Measurements from ENCODE around the gene DYRK1A.

The DYRK1A gene

DNA sequence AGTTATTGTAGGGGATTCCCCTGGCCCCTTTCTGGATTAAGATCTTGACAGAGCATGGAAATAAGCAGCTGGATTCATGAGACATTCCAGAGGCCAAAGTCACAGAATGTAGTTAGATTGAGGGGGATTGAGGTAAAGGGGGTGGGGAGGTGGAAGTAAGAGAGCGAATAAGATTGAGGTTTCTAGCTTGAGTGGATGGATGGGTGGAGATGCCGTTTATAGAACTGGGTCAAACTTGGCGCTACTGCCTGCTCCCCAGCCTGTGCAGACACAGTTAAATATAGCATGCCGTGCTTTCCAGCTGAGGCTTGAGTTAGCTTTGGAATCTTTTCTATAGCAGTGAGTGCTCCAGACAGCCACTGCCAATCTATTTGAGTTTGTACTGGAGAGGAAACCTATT, 85.7 kb downstream of the DYRK1A start:
- no peak for DNase-seq

DNA sequence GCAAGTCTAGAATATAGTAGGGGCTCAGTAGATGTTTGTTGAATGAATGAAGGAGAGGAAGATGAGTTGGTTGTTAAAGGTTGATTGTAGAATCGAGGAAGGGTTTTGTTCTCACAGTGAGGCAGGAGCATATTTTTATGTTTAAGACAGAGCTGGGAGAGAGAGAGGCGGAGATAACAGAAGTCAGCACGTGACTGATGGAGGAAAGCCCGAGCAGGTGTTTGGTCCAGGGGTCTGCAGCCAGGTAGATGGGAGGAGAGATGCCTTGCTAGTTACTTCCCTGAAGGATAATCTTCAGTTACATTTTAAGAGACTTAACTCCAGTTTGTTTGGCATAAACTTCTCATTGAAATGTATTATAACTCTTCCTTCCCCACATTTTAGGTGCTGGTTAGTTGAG, 86.8 kb downstream of the DYRK1A start:
- no peak for DNase-seq

DNA sequence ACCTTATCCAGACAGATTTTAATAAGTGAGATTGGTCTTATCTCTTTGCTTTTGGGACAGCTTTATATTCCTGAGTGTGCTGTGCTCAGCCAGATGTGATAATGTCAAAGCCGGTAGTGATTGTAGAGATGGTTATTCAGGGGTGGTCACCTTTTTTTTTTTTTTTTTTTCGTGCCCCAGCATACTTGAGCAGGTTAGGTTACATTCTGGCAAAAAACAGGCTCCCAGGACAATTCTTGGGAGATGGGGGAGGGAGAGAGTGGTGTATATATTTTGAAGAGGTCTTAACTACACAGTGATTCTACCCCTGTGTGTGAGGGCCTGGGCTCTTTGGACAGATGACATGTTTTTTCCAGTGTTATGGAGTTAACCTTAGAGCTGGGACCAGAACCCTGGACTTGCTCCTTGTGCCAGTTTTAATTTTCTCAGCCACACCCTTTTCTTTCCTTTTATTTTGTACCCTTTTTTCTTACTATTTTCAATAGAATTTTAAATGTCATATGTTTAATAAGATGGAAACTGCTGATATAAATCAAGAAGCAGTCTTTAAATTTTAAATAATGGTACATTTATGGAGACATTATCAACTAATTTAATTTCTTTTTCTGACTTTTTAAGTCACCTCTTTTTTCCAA, 88.4 kb downstream of the DYRK1A start:
- DNase-seq, result no peak

DNA sequence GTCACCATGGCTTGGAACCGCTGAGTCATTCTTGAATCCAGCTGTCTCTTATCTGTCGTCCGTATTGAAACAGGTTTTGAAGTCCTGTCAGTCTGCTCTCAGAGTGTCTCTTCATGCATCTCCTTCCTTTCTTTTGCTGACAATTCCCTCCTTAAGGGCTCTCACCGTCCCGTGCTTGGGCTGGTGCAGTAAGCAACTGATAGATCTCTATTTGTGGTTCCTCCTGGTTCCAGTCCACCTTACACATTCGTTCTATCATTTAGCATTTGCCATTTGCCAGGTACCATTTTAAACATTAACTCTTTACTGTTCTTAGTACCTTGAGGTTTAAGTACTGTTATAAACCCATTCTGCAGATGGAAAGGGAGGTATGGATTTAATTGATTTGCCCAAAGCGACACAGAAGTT, 88.9 kb downstream of the DYRK1A start:
- DNase-seq, result no peak

DNA sequence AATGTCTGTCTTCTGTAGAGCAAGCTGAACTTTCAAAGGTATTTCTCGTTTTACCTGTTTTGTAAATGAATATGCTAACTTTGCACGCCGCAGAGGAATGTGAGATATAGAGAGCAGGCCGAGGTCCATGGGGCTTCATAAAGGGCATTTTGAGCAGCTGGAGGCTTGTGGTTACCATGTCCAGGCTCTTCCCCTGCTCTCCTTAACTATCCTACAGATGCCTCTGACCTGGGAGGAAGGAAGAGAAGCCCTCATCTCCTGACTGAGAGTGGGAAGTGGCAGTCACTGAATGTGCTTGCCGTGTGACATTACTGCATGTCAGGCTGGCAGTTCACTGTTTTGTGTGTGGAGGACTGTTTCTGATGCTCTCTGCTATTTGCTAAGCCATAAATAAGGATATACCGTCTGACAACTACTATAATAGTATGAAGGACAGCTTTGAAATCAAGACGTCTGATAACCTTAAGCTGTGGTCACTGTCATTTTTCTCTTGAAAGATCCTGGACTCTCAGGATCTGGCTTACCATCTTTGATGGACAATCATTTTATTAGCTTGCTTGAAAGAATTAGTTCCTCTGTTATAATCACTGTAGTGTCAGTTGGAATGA, 92.2 kb downstream of the DYRK1A start:
- DNase-seq, result peak; percentile 69

DNA sequence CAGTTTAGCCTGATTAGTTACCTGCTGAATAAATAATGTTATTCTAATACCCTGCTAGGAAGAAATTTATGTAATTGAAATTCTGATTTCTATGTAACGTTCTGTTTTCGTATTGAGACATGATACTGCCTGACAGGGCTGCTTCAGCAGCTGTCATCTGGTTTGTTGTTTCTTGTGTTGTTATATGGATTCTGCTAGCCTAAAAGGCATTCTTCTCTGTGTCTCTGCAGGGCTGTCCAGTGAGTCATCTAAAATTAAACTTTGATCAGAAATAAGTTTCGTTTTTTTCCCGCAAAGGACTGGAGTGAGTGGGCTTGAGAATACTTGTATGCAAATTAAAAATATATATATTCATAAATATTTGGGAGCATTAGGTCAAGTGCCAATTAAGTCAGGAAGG, 93.0 kb downstream of the DYRK1A start:
- no peak for DNase-seq

DNA sequence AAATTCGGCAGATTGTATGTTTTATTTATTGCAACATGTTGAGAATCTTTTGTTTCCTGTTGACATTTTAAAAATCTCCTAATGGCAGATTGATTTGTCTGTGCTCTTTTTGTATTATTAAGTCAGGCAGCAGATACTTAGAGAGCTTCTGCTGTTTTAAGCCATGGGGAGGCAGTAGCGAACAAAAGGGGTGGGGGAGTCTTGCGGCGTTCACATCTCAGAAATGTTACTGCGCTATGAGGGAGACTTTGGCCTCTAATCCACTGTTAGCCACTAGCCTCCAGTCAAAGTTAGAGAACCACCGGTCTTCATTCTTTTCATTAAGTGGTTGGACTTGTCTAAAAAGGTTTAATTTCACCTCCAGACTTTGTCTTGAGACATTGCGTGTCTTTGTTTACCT, 93.6 kb downstream of the DYRK1A start:
- DNase-seq, result peak; percentile 77

DNA sequence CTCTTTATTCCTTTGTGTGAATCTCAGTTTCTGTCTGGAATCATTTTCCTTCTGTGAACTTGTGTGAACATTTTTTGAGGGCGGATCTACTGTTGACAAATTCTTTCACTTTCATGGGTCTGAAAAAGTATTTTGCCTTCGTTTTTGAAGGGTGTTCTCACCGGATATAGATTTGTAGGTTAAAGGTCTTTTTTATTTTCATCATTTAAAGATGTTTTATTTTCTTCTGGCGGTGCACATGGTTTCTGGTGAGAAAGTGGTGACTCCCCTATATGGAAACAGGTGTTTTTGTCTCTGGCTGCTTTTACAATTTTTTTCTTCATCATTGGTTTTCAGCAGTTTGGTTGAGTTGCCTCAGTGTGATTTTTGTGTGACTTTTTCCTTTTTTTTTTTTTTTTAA, 94.9 kb downstream of the DYRK1A start:
- no peak for DNase-seq

DNA sequence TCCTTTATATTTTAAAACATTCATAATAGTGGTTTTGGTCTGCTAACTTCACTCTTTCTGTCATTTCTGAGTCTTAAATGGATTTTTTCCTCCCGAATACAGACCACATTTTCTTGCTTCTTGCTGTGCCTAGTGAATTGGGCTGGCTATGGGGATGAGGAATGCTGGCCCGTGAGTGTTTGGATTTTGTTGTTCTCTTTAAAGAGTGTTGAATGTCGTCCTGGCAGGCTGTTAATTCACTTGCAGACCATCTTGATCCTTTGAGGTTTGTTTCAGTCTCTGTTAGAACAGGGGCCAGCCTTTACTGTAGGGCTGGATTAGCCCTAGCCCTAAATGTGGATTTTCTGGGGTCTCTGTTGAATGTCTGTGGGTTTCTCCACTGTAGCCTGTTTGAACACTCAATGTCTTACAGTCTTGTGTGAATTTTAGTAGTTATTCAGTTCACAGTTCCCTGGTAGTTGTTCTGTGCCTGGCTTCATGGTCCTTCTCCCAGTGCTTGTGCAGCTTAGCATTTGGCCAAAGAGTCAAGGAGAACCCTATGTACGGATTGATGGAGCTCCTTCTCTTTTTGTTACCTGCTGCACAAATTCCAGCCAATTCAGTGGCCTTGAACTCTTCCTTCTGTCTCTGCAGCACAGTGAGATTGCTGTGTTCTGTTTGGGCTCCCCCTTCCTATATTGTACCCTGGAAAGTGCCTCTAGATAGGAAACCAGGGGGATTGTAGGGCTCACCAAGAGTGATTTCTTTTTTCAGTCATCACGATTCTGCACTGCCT, 95.7 kb downstream of the DYRK1A start:
- DNase-seq, result no peak

DNA sequence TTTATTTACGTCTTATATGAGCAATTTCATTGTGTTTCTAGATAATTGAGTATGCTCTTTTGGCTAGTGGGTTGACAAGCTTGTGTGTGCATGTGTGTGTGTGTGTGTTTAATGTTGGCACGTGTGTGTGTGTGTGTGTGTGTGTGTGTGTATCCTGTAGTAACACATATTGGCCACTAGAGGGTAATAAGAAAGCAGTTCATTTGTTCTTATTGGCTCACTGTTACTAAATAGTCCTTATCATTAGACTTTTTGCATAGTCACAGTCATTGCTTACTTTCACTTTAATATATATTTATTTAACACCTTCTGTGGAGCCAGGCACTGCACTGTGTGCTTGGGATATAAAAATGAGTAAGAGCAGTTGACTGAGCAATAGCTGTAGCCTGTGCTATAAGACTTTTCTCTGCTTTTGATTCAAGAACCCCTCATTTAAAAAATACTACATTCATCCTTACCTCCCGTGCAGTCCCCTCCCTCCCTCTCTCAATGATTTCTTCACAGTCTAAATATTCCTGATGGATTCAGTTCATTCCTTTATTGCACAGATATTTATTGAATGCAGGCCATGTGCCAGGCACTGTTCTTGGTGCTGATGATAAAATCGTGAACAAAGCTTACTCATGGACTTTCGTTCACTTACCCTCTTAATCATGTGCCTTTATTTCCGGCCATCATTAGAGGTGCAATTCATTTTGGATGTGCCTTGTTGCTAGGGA, 96.7 kb downstream of the DYRK1A start:
- no peak for DNase-seq

DNA sequence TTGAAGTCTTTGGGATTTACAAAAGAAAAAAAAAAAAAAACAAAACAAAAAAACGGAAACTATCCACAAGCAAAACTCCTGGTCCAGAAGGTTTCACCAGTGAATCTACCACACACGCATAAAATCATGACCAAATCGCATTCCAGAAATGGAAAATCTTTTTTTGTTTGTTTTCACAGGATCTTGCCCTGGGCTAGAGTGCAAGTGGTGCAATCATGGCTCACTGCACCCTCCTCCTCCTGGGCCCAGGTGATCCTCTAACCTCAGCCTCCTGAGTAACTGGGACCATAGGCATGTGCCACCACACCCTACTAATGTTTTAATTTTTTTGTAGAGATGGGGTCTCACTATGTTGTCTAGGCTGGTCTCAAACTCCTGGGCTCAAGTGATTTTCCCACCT, 100.5 kb downstream of the DYRK1A start:
- no peak for DNase-seq

DNA sequence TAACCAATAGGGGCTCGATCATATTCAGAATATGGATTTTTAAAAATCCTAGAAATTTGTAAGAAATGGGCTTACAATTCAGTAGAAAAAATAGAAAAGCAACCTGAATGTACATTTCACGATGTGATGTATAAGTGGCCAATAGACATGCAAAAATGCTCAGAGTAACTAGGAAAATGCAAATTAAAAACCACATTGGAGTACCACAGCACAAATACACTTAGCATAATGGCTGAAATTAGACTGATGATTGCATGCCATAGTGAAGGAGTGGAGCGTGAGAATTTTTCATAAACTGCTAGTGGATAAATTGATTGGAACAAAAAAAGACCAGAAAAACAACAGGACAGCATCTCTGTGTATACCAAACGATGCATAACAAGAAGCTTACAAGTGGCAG, 102.3 kb downstream of the DYRK1A start:
- DNase-seq, result no peak

DNA sequence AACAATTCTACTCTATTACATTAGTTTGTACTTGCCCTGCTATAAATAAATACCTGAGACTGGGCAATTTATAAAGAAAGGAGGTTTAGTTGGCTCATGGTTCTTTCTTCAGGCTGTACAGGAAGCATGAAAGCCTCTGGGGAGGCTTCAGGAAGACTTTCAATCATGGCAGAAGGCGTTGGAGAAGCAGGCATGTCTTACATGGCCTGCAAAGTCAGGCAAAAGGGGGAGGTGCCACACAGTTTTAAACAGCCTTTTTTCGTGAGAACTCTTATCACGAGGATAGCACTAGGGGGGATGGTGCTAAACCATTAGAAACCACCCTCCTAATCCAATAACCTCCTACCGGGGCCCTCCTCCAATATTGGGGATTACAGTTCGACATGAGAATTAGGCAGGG, 102.9 kb downstream of the DYRK1A start:
- no peak for DNase-seq

DNA sequence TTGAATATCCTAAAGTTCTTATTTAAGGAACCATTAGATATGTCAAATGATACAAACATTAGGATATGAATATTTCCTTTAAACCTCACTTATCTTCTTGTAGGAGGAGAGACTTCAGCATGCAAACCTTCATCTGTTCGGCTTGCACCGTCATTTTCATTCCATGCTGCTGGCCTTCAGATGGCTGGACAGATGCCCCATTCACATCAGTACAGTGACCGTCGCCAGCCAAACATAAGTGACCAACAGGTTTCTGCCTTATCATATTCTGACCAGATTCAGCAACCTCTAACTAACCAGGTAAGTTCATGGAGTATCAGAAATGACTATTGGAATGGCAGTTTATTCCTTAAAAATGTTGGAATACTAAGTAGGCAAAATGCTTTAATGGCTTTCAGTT, 106.0 kb downstream of the DYRK1A start:
- no peak for DNase-seq

DNA sequence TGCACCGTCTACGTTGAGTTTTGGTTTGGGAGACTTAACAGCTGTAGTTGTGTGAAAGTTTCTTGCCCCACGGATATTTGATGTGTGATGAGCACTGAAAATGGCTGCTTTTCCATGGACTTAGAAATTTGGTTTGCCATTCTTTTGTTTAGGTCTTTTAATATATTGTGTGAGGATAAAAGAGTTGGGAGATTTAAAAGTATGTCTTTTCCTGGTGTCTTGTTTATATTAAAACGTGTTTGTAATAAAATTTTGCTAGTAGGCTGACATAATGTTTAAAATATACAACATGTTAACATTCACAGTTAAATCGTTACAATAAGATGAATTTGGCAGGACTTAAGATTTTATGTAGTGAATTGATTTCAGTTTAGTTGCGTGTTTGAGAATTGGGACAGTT, 106.9 kb downstream of the DYRK1A start:
- no peak for DNase-seq

DNA sequence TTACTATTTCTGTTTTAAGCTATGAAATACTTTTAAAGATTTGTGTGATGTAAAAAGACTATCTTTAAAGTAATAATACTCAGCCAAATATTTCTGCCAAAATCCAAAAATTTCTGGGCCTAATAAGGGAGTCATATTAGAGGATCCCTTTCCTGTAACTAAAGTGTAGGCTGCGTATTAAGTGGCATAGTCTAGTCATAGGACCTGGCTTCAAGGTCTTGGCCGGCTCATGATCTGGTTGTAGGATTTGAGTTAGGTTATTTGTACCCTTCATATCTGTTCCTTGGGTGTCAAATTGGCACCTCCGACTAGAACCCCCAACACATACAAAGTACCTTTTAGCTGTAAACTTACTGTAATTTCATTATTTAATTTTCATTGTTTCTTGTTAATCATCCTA, 107.8 kb downstream of the DYRK1A start:
- no peak for DNase-seq

DNA sequence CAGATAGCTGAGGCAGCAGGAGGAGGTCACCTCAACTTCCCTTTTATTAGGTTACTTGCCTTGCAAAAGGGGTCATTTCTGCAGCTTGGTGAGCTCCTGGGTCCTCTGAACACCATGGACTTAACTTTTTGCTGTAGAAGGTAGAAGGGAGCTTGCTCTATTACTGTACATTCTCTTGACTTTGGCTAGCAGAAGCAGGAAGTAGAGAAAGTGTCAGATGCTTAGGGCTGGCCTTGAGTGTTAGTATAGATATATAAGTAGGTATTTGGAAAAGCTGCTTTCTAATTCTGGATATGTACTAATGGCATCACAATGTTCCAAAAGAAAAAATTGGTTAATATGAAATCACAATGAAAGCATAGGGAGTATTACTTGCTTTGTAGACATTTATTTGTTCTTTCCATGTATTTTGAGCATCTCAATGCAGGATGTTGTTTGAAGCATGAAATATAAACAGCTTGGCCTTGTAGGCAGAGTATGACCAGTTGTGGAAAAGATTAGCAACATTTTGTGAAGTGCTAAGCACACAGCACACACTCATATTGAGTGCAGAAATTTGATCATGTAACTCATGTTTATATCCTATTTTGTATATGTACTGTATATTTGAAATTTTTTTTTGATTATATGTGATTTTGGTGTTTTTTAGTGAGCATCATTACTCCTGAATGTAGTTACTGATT, 108.8 kb downstream of the DYRK1A start:
- no peak for DNase-seq

DNA sequence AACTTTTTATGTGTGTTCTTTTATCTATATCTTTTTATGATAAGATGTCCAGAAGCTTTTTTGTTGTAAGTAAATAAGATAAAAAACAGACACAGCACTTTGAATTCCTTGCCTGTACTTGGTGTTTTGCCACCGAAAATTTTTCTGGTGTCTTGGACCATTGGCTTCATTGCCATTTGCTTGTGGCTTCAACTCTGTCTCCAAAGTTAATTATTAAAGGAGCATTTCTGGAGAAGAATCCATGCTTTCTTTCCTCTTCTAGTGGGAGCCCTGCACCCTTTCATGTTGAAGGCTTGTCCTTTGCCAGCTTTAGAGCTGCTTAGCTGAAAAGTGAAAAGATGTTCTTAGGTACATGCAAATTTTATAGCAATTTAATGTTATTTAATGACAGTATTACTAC, 112.2 kb downstream of the DYRK1A start:
- no peak for DNase-seq

DNA sequence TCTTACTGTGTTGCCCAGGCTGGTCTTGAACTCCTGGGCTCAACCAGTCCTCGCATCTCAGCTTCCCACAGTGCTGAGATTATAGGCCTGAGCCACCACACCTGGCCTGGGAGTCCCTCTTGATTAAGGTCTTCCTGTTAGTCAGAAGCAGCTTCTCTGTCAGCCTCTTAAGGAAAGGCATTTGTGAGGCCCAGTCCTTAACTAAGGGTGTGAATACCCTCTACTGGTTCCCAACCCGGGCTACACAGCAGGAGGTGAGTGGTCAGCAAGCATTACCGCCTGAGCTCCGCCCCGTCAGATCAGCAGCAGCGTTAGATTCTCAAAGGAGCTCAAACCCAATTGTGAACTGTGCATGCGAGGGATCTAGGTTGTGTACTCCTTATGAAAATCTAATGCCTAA, 117.2 kb downstream of the DYRK1A start:
- no peak for DNase-seq

DNA sequence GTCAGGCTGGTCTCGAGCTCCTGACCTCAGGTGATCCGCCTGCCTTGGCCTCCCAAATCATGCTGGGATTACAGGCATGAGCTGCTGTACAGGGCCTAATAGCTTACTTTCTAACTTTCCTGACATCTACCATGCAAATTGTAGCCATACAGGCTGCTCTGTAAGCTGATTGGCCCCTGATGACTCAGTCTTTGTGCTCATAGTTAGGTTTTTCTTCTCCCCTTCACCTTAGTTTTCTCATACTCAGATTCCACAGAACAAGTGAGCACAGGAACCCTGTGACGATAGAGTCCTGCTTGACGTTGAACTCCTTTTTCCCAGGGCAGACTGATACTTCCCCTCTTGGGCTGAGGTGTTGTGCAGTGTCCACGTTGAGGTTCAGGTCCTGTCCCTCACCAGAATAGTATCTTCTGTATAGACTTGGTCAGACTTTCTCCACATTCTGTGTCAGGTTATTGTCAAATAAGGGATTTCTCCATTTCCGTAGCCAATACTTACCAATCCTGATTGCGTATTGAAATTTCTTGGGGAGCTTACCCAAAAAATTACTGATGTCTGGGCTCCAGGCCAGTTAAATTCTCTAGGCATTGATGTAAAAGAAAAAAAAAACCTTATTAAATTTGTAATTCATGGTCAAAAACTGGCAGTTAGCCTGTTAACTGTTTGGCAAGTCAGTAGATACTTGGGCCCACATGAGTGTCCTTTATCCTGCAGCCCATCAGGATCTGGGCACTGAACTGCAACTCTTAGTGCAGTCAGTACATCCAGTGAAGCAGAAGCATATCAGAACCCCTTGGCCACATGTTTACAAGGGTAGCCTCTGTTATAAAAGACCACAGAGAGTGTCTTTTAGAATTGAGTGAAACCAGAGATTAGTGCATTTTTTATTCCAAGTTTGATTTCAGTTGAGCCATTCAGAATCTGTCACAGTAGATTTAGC, 118.2 kb downstream of the DYRK1A start:
- DNase-seq, result no peak

DNA sequence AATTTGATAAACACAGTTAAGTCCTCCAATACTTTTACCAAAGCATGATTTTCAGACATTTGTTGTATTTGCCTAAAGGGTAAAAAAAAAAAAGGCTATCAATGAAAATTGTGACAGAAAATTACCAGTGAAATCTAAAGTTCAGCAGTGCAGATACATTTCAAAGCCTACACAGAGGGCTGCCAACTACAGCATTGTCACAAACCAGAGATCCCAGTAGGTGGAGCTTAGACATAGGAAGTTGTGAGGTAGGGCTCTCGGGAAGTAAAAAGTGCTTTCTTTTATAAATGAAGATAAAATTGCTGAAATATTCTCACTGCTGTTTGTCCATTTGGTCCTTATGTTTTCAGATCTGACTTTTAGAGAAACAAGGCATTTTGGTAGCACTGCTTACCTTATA, 123.0 kb downstream of the DYRK1A start:
- no peak for DNase-seq

DNA sequence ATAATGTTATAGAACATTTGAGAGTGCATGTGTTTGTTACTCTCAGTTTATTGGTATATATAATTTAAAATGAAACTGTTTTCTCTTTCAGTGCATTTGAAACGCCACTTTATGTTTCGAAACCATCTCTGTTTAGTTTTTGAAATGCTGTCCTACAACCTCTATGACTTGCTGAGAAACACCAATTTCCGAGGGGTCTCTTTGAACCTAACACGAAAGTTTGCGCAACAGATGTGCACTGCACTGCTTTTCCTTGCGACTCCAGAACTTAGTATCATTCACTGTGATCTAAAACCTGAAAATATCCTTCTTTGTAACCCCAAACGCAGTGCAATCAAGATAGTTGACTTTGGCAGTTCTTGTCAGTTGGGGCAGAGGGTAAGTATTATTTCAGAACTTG, 123.5 kb downstream of the DYRK1A start:
- DNase-seq, result no peak
